SW480 (cell line): Measurements from ENCODE around the gene CHMP1A.
"Not testable (repeated sequence)": the region's sequence is repeated elsewhere in the genome, so short reads cannot be mapped to it uniquely, and the experiment has no call there.

ENCODE experiments used
- DNase-seq: peaks from one replicate; pipeline ENCODE4 v3.0.0-alpha.2; 2016; ENCODE audit warnings: low spot score

CHMP1A gene

DNA sequence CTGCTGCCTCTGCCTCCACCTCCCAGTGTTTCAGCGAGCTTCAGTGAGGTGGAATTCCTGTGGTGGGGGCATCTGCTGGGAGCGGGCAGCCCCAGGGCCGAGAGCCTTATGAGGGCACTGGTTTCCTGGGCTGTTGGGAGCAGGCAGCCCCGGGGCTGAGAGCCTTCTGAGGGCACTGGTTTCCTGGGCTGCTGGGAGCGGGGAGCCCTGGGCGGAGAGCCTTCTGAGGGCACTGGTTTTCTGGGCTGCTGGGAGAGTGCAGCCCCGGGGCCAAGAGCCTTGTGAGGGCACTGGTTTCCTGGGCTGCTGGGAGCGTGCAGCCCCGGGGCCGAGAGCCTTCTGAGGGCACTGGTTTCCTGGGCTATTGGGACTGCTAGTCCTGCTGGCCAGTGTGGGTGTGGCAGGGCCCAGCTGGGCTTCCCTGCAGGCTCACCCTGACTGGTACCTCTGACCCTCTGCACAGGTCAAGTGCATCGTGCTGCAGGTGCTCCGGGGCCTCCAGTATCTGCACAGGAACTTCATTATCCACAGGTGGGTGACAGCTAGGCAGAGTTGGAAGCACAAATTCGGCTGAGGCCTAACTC lies 34.6 kb upstream of the CHMP1A start:
- no peak for DNase-seq

DNA sequence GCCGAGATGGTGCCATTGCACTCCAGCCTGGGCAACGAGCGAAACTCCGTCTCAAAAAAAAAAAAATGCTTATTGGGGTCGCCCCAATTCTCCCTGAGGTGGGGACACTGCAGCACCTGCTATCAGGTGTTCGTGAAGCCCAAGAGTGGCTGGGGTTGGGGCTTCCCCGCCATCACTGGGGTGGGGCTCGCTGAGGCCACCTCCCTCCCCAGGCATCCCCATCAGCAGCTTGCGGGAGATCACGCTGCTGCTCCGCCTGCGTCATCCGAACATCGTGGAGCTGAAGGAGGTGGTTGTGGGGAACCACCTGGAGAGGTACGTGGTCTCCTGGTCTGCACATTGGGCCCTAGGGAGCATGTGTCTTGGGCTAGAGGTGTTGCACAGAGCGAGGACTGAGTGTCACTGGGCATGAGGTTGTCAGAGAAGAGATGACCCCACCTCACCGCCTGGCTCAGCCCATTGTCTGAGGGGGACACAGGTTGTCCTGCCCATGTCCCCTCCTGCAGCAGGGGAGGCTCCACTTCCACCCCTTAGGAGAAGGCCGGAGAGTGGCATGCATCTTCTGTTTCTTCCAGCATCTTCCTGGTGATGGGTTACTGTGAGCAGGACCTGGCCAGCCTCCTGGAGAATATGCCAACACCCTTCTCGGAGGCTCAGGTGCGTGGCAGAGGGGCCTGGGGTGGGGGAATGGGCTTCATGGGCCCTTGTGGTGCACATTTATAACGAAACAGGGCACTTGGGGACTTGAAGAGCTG lies 33.9 kb upstream of the CHMP1A start:
- DNase-seq: no peak

DNA sequence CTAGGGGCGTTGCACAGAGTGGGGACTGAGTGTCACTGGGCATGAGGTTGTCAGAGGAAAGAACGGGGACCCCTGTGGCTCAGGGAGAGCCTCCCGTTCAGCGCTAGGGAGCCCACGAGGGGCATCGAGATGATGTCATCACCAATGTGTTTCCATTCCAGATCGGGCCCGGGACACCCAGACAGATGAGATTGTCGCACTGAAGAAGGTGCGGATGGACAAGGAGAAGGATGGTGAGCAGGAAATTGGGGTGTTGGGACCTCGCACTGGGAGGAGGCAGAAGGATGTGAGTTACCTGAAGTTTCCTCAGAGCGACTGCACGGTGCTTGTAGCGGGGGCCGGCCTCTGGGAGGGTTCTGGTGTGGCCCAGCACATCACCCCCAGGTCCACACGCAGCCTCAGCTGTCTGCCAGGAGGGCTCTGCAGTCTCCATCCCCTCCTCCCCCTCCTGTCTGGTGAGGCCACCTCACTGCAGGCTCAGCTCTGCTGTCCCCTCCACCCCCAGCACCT lies 32.9 kb upstream of the CHMP1A start:
- DNase-seq: no peak

DNA sequence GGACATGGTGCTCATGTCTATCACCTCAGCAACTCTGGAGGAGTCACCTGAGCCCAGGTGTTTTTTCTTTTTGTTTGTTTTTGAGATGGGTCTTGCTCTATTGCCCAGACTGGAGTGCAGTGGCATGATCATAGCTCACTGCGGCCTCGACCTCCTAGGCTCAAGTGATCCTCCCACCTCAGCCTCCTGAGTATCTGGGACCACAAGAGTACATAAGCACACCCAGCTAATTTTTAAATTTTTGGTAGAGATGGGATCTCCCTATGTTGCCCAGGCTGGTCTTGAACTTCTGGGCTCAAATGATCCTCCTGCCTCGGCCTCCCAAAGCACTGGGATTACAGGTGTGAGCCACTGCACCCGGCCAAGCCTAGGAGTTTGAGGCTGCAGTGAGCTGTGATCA lies 32.1 kb upstream of the CHMP1A start:
- not testable (repeated sequence) for DNase-seq

DNA sequence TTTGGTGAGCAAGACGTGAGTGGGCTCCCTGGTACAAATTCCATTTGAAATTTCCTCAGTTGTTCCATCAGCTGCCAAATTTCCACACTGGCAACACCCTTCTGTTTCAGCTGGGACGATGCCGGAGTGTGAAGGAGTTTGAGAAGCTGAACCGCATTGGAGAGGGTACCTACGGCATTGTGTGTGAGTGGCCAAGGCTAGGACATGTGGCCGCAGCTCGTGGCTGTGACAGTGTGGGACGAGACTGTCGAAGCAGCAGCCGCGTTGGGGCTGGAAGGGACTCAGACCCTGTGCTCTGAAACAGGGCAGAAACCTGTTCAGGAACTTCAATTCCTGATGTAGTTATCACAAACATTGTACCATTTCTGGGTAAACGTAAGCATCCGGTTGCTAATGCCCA lies 31.6 kb upstream of the CHMP1A start:
- DNase-seq: no peak

DNA sequence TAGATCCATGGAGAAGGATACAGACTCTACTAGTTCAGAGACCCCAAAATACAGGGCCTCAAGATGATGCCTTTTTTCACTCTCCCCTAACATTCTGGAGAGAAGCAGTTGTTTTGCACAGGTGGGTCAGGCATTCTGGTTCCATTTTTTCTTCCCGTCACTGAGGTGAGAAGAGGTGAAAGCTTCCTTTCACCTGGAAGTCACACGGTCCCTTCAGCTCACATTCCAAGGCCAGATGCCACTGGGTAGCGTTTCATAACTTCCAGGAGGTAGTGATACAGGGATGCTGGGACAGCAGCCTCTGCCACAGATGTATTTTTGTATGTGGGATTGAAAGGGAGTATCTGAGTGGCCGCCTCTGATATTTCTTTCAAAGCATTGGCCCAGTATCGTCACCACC lies 30.9 kb upstream of the CHMP1A start:
- no peak for DNase-seq

DNA sequence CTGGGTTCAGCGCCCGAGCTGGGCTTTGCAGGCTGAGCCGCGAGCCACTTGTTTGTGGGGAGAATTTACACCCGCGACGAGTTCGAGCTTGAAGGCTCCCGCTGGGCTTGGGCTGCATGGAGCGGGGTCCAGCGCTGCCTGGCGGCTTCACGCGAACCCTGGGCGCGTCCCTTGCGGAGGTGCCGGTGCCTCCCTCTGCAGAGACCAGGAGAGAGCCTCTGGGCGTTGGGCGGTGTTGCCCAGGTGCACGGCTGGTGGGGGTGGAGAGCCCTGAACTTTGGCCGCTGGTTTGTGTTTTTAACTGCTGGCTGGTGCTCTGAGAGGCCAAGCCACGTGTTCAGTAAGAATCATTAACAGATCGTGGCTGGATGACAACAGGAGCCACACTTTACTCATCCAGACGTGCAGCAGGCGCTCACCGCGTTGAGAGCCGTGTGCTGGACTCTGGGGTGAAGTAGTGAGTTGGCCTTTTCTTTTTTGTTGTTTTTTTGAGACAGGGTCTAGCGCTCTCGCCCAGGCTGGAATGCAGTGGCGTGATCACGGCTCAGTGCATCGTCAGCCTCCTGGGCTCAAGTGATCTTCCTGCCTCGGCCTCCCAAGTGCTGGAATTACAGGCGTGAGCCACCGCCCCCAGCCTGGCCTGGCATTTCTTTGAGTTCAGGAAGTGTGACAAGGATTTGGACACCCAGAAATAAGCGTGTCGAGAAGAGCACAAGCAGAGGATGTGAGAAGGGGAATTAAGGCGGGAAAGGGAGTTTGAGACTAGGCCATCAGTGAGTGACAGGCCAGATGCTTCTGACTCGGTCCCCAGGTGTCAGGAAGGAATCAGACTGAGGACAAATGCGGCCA lies 29.8 kb upstream of the CHMP1A start:
- DNase-seq: peak; percentile 87

DNA sequence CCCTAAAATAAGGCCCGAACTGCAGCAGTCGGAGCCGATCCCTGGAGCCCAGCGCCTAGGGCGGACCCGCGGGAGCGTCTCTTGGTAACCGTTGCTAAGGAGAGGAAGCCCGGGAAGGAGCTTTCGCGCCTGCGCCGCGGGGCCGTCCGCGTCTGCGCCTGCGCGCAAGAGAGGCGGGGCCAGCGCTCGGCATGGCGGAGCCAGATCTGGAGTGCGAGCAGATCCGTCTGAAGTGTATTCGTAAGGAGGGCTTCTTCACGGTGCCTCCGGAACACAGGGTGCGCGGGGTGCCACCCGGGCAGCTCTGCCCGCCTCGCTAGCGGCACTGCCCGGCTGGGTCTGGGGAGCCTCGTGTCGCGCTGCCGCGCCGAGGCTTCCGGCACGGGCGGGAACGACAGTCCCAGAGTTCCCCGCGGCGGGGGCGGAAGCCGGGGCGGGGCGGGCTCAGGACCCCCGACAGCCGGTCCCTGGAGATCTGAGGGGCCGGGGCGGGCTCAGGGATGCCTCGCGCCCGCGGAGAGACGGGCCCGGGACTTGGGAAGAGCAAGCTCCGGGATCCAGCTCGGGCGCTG lies 29.1 kb upstream of the CHMP1A start, which contains the start of gene CDK10:
Gene CDK10, plus strand, starts transcription at position 170 of the 572 bp plus-strand sequence. Its CDS starts 22 bp downstream, at position 192.
- peak; percentile 72 for DNase-seq

DNA sequence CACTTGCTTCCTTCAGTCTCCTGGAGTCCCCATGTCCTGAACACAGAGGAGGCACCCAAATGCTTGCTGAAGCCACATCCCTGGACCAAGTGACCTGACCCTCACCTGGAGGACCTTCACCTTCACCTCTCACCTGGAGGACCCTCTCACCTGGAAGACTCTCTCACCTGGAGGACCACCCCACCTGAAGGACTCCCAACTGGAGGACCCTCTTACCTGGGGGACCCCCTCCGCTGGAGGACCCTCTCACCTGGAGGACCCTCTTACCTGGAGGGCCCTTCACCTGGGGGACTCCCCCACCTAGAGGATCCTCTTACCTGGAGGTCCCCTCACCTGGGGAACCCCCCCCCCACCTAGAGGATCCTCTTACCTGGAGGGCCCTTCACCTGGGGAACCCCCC lies 28.4 kb upstream of the CHMP1A start:
- DNase-seq: no peak

DNA sequence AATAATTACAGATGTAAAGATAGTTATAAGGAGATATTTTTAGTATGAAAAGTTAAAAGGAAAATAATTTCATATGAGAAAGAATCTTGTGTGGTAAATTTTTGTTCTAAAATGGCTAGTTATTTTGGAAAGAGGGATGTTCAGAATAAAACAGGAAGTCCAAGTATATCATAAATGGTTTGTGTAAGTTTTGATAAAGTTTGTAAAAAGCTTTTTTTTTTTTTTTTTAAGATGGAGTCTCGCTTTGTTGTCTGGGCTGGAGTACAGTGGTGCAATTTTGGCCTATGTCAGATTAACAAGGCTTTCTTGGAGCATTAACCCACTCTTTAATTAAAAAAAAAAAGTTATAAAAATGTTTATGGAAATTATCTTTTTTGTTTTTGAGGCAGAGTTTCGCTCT lies 20.8 kb upstream of the CHMP1A start:
- DNase-seq: no peak

DNA sequence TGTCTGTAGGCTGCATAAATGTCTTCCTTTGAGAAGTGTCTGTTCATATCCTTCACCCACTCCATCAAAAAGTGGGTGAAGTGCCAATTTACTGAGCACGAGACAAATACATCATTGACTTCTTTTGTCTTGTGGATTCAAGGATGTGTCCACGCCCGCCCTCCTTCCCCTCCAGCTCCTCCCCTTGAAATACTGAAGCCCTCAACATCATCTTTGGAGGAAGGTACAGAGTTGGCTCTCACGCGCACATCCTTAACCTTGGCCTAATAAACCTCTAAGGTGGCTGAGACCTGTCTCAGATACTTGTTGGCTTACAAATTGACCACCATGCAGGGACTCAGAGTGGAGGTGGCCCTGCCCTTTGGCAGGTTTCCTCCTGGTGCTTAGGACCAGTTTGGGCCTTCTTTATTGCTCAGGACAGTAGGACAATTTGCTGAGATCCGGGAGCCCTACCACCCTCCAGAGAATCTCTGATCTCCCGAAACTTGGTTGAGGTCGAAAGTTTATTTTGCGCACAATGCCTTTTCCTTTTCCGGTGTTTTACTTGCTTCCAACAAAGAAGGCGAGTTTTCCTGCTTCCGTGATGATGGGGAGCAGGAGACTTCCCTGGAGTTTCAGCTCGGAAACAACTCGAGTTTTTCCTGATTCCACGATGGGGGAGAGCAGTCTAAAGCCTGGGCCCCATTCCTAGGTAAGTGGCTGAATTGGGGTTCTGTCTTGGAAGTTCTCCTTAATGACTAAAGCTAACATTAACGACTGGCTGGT lies 14.9 kb upstream of the CHMP1A start:
- DNase-seq: no peak

DNA sequence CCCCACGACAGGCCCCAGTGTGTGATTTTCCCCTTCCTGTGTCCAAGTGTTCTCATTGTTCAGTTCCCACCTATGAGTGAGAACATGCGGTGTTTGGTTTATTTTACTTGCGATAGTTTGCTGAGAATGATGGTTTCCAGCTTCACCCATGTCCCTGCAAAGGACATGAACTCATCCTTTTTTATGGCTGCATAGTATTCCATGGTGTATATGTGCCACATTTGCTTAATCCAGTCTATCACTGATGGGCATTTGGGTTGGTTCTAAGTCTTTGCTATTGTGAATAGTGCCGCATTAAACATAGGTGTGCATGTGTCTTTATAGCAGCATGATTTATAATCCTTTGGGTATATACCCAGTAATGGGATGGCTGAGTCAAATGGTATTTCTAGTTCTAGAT lies 14.1 kb upstream of the CHMP1A start:
- not testable (repeated sequence) for DNase-seq

DNA sequence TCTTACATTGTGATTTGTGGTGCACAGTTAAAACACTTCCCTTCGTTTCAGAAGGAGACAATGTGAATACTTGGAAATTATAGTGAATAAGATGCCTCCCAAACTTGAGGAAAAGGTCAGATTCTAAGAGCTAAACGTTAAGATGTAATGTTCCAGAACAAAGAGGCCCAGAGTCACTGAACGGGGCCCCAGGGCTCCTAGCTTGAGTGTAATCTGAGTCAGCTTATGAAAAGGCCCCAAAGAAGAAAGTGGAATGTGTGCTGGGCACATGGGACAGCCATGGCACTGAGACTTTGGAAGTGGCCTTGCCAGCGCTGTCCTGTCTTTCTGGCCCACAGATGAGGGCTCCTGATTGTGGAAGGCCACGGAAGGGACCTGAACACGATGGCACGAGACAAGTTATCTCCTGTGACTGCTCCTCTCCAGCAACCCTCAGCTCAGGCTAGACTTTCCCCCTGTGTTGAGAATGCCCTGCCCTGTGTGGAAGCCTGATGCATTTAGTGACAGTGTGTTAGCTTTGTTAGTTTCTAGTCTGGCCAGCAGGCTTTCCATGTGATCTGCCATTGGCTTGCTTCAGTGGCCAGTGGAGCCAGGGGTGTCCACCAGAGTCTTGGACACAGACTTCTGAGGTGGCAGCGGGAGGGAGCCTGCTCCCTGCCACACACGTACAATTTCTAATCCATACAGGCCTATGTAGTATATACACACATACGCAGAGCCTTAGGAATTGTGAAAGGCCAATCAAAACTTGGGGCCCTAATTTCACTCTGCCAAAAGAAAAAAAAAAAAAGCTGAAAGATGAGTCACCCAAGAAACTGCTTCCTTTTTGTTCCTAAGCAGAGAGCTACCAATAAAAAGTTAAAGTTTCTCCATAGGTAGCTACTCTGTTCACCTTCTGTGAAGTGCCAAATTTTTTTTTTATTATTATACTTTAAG lies 13.3 kb upstream of the CHMP1A start:
- DNase-seq: no peak

DNA sequence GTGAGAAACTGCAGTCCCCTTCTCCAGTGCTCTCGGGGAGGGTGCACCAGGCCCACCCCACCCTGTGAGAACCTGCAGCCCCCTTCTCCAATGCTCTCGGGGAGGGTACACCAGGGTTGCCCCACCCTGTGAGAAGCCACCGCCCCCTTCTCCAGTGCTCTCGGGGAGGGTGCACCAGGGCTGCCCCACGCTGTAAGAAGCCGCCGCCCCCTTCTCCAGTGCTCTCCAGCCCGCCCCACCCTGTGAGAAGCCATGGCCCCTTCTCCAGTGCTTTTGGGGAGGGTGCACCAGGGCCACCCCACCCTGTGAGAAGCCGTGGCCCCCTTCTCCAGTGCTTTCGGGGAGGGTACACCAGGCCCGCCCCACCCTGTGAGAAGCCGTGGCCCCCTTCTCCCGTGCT lies 12.2 kb upstream of the CHMP1A start:
- DNase-seq: no peak

DNA sequence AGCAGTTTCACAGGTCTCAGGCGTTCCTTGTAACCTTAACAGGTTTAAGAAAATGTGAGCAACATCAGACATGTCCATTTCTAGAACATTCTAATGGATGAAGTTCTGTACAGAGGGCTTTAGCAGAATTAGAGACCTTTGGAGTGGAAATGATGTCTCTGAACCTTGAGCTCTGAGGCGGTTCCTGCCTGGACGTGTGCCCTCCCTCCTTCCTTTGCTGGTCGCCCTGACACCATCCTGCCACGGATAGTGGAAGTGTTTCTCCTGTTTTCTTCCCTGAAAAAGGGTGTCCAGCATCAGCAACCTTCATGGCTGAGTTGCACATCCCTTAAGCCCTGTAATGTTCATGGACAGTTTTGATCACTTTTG lies 11.3 kb upstream of the CHMP1A start:
- DNase-seq: no peak

DNA sequence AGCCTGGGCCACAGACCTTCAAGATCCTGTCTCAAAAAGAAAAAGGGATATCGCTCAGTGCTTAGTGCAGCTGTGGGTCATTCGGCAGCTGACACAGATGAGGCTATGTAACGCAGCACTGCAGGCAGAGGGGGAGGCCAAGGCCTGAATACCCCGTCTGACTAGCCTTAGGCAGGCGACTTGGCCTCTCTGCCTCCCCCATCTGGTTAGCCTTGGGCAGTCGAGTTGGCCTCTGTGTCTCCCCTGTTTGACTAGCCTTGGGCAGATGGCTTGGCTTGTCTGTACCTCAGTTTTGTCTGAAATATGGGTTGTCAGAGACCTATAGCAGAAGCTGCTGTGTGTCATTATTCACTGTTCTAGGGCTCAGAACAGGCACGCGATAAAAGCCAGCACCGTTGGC lies 10.1 kb upstream of the CHMP1A start:
- no peak for DNase-seq

DNA sequence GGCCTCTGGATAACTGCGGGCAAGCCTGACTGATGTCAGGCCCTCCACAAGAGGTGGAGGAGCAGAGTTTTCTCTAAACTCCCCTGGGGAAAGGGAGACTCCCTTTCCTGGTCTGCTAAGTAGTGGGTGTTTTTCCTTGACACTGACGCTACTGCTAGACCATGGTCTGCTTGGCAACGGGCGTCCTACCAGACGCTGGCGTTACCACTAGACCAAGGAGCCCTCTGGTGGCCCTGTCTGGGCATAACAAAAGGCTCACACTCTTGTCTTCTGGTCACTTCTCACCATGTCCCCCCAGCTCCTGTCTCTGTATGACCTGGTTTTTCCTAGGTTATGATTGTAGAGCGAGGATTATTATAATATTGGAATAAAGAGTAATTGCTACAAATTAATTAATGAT lies 9.5 kb upstream of the CHMP1A start:
- DNase-seq: not testable (repeated sequence)

DNA sequence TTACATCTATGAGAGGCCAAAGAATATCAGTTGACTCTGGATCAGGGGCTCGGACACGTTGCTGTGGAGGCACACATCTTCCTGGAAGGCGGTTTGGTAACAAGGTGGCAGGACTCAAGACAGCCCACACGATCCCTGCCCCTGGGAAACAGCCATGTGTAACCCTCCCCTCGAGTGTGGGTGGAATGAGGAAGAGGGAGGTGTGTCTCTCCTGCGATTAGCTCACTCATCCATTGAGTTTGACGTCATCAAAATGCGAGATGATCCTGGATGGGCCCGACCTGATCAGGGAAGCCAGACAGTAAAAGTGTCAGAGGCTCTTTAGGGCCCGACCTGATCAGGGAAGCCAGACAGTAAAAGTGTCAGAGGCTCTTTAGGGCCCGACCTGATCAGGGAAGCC lies 6.7 kb upstream of the CHMP1A start:
- DNase-seq: not testable (repeated sequence)

DNA sequence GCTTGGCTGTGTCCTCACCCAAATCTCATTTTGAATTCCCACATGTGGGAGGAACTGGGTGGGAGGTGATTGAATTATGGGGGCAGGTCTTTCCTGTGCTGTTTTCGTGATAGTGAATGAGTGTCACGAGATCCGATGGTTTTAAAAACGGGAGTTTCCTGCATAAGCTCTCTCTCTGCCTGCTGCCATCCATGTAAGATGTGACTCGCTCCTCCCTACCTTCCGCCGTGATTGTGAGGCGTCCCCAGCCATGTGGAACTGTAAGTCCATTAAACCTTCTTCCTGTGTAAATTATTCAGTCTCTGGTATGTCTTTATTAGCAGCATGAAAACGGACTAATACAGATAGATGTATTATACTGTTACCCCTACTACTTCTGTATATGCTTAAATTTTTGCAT lies 3.7 kb upstream of the CHMP1A start:
- DNase-seq: no peak

DNA sequence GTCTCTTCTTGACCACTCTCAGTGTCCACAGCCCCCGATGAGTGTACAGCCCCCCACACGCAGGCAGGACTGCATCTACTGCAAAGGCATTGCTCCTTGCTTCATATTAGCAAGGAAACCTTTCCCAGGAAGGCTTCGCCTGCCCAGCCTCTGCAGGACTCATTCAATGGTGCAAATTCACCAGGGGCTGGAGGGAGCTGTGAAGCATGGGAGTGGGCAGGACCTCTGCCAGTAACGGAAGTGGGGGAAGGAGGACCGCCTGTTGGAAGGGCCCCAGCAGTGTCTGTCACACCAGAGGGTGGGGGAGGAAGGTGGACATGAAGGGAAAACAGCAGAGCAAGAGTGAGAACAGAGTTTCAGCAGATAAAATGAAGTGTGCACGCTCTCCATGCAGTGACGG lies 2.6 kb upstream of the CHMP1A start:
- no peak for DNase-seq
